Stimulated activated CD8-positive, alpha-beta memory T cell treated with anti-CD3 and anti-CD28 coated beads, Interleukin-2, amount 100 ng/mL, for 1 hour (primary cell): Measurements from ENCODE around the gene EDC3.
"Not testable (repeated sequence)": the region's sequence is repeated elsewhere in the genome, so short reads cannot be mapped to it uniquely, and the experiment has no call there.

ENCODE experiments used
- DNase-seq, 2 donors: peaks; one replicate each; pipeline ENCODE4 v3.0.0-alpha.2; 2020; ENCODE audit warnings: low read depth in 2 of 2

Gene EDC3

DNA sequence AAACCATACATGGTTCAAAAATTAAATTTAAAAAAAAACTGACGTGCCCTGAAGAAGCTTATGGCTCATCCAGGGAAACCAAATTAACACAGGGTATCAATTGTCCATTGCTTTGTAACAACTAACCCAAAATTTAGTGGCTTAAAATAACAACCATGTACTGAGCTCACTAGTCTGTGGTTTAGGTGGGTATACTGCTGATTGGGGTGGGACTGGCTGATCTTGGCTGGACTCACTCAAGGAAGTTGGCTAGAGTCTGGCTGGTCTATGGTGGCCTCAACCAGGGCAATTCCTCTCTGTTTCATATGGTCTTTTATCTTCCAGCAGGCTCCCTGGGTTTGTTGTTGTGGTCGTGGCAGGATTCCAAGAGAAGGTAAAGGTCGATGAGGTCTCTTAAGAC, 14.1 kb upstream of the EDC3 start:
- no peak for DNase-seq

DNA sequence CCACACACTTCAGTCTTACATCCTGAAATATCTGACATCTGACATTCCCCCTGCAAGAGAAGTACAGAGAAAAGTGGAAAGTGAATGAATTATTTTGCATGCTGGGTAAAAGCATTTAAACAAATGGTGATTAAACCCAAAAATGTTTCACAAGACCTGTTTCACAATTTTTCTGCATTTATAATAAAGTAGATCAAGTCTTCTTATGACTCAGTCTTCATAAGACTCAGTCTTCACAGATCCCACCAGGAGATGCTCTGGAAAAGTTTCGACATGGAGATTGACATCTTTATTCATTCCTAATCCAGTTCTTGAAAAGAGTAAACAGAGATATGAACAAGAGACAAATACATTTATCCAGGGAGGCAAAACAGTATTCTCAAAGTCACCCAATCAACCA, 13.2 kb upstream of the EDC3 start:
- no peak for DNase-seq

DNA sequence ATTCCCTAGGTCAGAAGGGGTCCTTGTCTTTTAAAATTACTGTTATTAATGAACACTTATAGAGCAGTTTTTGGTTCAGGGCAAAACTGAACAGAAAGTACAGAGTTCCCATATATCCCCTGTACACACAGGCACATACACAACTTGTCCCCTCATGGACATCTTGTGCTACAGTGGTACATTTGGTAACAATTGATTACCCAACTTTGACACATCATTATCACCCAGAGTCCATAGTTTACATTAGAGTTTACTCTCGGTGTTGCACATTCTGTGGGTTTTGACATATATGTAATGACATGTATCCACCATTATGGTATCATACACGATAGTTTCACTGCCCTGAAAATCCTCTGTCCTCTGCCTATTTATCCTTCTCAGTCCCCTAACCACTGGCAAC, 984 bp upstream of the EDC3 start:
- DNase-seq, result no peak

DNA sequence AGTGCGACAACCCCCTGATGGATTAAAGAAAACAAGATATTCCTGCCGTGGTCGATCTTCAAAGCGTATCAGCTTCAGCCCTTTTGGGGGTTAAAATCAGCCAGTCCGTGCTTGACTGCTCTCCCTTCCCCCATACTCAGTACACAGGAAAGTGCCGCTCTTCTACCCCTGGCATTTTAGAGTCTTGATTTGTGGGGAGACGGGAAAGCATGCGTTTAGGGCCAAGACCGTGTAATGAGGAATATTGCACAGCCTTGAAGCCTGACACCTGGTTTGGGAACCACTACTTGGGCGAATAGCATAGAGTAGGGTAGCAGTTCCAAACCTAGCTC, 540 bp upstream of the EDC3 start:
- DNase-seq, result no peak

DNA sequence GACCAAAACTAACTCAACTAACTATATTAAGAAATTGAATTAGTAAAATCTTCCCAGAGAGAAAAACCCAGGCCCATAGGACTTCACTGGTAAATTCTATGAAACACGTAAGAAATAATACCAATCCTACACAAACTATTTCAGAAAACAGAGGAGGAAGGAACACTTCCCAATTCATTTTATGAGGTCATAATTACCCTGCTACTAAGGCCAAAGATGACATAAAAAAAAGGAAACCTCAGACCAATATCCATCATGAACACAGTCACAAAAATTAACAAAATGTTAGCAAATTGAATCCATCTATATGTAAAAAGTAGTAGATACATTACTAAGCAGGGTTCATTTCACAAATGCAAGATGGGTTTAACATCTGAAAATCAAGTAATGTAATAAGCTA, 3.5 kb downstream of the EDC3 start:
- DNase-seq, result no peak

DNA sequence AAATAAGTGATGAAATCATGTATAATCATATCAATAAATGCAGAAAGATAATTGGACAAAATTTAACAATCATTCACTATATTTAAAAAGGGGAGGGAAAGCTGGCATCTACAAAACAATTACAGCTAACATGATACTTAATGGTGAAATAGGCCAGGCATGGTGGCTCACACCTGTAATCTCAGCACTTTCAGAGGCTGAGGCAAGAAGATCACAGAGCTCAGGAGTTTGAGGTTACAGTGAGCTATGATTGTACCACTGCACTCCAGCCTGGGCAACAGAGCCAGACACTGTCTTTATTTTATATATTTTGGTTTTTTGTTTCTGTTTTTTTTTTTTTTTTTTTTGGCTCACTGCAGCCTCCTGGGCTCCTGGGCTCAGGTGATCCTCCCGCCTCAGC, 12.1 kb downstream of the EDC3 start:
- DNase-seq, result no peak

DNA sequence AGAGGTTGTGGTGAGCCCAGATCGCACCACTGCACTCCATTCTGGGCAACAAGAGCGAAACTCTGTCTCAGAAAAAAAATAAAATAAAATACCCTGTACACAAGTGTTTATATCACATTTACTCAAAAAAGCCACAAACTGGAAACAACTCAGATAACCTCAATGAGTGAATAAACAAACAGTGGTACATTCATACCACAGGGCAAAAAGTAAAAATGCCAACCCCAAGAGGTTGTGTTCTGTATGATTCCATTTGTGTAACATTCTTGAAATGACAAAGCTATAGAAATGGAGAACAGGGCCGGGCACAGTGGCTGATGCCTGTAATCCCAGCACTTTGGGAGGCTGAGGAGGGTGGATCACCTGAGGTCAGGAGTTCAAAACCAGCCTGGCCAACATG, 12.9 kb downstream of the EDC3 start:
- no peak for DNase-seq

DNA sequence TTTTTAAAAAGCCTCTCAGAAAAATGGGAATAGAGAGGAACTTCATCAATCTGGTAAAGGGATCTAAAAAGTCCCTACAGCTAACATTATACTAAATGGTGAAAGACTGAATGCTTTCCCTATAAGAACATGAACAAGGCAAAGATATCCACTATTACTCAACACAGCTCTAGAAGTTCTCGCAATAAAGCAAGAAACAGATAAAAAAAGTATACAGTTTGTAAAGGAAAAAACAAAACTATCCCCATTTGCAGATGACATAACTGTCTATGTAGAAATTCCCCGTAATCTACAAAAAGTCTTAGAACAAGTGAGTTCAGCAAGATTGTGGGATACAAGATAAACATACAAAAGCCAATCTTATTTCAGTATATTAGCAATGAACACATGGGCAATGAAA, 15.4 kb downstream of the EDC3 start:
- DNase-seq, result no peak

DNA sequence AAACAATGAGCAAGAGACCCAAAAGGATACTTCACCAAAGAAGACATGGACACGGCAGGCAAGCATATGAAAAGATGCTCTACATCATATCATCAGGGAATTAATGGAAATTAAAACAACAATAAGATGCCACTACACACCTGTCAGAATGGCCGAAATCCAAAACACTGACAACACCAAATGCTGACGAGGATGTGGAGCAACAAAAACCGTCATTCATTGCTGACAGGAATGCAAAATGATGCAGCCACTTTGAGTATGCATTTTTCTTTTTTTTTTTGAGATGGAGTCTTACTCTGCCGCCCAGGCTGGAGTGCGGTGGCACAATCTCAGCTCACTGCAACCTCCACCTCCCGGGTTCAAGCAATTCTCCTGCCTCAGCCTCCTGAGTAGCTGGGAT, 19.0 kb downstream of the EDC3 start:
- DNase-seq, result no peak

DNA sequence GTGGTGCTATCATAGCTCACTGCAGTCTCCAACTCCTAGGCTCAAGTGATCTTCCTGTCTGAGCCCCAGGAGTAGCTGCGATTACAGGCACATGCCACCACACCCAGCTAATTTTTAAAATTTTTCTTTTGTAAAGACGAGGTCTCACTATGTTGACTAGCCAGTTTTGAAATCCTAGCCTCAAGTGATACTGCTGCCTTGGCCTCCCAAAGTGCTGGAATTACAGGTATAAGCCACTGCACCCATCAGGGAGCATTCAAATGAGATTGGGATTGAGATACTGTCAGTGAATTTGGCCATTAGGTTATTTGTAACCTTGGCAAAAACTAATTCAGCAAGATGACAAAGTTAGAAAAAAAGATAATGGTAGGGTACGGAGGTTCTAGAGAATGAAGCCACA, 21.7 kb downstream of the EDC3 start:
- DNase-seq, result no peak

DNA sequence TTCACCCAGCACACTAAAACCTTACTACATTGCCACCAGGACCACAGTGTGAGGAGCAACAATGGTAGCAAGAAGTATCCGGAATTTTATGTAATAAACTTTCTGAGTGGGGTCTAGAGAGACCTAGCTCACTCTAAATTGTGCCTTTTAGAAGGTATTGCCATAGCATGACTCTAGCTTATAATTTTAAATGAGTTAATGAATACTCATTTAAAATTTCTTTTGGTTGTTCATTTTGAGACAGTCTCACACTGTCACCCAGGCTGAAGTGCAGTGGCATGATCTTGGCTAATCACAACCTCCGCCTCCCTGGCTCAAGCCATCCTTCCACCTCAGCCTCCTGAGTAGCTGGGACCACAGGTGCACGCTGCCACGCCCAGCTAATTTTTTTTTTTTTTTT, 26.2 kb downstream of the EDC3 start:
- DNase-seq, result no peak

DNA sequence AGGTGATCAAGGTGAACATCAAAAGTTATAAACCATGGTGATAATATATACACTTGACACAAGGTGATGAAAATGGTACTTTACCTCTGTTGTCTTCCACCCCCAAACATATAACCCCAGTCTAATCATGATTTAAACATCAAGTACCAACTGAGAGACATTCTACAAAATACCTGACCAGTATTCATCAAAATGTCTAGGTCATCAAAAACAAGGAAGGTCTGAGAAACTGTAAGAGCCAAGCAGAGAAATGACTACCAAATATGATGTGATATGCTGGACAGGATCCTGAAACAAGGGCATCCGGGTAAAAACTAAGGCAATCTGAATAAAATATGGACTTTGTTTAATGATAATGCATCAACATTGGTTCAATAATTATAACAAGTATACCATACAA, 27.8 kb downstream of the EDC3 start:
- no peak for DNase-seq

DNA sequence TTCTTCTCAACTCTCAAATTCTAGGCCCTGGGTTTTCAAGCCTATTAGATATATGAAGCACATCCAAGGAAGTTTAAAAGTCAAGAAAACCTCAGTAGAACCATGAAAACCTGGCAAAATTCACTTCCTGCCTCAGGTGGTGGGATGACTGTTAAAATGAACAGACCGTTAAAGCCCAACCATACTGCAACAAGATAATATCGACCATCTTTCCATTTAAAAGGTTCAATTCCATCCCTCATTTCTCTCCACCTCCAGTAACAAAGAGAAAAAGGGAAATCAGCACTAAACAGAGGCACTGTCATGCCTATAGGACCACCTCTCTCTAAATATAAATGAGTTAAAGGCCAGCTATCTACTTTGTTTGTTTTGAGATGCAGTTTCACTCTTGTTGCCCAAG, 31.2 kb downstream of the EDC3 start:
- no peak for DNase-seq

DNA sequence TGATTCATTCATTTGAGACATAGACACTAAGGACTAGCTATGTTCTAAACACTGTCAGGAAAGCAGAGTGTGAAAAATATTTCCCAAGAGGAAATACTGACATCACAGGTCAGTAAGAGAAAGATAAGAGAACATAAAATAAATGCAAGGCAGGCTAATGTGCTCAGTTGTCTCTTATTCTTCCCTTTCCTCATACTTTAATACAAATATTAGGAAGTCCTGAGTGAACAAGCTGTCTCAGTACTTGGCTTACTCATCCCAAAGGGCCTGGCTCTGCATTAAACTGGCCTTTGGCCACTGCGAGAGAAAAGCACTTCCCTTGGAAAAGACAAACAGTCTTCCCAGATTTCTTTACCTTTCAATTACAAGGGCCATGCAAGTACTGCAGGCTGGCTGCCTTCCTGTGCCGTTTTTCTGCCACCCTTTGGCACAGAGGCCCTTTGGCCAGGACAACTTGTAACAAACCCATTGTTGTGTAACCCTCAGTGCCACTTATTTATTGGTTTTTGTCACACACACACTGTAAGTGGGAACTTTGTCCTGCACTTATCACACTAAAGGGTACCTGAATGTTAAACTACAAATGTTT, 31.7 kb downstream of the EDC3 start:
- no peak for DNase-seq

DNA sequence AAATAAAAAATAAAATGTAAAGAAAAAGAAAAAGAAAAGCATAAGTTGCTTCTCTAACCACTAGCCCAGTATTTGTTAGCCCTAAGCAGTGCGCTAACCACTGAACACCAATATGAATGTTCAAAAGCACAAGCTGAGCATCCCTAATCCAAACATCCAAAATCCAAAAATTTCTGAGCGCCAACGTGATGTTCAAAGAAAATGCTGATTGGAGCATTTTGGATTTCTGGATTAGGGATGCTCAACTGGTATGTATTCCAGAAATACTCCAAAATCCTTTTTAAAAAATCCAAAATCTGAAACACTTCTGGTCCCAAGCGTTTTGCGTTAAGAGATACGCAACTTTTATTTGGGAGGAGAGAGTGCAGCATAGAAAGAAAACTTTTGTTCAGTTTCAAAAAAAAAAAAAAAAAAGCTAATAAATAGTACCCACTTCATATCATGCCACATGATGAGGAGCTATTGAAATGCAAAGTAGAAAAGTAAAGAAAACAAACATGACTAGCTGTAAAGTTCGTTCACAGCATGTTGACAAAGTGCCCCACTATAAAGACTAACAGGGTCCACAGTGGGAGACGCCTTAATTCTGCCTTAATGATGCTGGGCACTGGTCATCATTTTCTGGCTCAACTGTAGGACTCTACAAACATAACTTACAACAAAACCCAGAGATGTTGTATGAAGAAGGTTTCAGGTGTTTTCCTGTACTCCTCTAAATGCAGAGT, 32.4 kb downstream of the EDC3 start:
- no peak for DNase-seq

DNA sequence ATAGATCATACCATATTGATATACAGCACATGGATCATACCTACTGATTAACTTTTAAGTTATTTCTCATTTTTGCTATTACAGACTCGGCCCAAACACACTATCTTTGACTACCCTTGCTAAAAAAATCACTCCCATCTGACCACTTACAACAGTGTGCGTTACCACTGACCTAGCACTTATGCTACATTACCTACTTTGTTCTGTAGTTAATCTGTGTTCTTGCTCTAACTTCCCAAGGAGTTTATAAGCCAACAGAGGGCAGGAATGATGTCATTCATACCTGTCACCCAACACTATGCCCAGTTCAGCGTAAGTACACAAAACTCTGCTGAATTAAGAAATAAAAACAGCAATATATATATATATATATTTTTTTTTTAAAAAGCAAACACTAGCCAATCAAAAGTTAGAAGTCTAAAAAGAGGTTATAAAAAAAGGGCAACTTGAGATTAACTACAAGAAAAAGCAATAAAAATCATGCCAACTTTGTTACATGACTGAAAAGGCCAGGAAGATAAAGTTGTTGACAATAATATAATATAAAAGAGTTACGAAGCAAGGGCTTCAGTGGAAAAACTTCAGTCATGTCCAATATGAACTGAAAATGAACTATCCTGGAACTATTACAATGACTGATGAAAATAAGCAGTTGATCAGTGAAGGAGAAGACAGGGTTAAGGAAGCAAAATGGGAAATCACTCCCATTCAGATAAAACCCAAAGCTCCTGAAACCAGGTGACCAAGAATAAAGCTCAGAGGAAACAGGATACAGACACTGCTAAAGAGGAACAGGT, 33.6 kb downstream of the EDC3 start:
- no peak for DNase-seq

DNA sequence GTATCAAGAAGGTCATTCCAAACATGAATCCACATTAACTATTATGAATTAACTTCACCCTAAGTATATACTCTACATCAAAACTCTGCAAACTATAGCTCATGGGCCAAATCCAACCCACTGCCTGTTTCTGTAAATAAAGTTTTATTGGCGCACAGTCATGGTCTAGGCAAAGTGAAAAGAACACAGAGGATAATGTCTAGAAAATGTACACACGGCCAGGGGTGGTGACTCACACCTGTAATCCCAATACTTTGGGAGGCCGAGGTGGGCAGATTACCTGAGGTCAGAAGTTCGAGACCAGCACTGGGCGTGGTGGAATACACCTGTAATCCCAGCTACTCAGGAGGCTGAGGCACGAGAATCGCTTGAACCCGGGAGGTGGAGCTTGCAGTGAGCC, 34.5 kb downstream of the EDC3 start:
- DNase-seq, result not testable (repeated sequence)

DNA sequence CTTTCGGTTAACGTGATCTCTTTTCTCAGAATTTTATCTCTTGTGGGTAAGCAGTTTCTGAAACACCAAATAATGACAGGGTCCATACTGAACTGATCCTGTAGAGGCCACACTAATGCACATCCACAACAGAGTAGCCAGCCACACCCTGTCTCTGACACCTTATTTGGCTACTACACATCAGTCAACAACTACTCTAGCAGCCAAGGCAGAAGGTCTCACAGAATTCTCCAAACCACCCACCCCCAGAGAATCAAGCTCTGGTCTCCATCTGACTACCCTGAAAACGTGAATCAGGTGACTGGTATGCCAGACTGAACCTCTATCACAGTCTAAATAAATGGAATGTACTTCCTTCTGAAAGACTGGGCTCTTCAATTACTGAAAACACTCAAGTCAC, 38.0 kb downstream of the EDC3 start:
- no peak for DNase-seq

DNA sequence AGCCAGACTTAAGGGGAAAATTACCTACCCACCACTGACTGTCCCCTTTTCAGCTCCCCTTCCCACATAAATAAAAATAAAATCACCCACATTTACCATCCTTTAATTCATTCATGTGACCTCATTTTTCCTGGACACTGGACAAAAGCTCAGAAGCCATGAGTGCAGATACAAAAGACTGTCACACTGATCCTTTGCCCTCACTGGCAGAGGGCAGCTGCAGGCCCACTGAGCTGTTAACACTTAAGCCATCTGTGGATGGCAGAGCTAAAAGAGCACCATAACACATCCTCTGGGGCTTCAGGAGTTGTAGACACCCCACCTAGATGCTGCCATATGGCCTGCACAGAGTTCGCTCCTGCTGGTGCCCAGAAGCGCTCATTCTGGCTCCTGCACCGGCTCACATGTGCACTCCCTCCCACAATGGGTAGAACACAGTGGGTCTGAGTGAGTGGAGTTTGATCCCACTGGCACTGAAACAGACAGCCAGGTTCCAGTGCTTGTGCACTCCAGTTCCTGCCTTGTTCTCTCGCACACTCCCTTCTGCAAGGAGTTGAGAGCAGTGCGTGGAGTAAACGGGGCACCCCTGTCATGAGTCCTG, 38.8 kb downstream of the EDC3 start:
- no peak for DNase-seq

DNA sequence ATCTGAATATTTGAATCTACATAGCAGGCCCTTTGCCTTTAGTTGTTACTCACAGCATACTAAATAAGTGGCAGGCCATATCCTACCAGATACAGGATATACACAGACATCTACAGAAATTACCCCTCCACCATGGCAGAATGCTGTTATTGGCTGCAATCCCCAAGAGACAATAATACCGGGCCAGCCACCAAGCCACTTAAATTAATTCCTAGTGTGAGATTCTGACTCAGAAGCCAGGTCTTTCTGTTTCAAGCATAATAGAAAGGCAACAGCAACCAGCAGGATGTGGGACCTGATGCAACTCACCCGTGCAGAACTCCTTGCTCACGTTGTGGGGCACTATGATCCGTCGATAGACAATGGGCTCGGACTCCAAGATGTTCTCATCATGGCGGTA, 40.4 kb downstream of the EDC3 start:
- no peak for DNase-seq

DNA sequence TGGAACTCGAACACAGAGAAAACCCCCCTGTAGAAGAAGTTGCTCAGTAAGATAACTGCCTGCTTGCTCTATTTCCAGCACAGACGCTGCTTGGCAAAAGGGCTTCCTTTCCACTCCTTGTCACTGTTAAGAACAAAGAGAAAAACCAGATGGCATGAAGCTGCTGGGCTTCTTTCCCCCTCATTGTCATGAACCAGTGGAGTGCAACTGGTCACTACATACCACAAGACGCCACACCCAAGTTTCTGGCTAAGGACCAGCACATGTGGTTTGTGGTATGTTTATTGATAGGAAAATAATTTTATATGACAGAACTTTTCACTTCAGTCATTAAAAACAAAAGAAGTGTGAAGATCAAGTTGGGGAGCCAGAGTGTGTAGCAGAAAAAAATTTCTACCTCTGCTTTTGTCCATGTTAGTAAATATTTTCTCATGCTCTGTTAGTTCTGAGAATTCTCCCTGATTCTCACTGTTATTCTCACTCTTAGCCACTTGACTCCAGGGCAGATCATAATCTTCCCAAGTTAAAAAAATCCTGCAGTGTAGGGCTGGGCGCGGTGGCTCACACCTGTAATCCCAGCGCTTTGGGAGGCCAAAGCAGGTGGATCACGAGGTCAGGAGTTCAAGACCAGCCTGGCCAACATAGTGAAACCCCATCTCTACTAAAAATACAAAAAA, 42.3 kb downstream of the EDC3 start:
- no peak for DNase-seq

DNA sequence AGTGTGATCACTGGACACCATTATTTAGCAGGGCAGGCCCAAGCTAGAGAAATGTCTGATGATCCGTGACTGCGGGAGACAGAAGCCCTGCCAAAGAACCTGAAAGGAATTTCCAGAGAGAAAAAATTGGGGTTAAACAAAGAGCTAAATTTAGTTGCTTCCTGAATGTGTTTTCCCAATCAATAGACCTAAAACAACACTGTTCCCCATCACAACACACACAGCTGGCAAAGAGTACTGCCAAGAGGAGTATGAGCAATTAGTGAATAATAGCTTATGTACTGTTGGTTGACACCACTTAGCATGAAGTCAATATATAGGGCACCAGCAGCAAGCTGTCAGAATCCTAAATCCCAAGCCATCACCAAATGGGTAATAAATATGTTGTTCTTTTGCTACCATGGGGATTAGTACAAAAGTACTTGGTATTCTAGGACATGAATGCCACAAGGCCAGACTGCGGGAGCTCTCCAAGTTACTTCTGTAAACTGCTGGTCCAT, 44.5 kb downstream of the EDC3 start:
- DNase-seq, result no peak
